GM23338 (cell line): ENCODE data around the gene UFD1. TPM values are rescaled to one million over a fixed set of nuclear protein-coding genes. Genes with fewer than 3 reads are reported as not detected.

Experiments used
- ATAC-seq: fragments of 200-7000 bp; cut with Tn5 transposase; 3 replicates; pipeline ENCODE4 v1.9.1; 2020
- DNase-seq: peaks from one replicate; pipeline ENCODE4 v3.0.0-alpha.2; 2015; ENCODE audit warnings: low spot score
- H2AFZ ChIP-seq: fragments of 200-600 bp; sonication (generic); 2 replicates; pipeline ENCODE4 v1.8.0; 2016; ENCODE audit warnings: antibody characterized with exemption, mild to moderate bottlenecking, moderate library complexity
- H3F3A ChIP-seq: fragments of 200-600 bp; sonication (generic); replicated peaks from 2 replicates; pipeline ENCODE4 v1.8.0; 2017; ENCODE audit warnings: antibody characterized with exemption, mixed run types, low read depth
- H3K27ac ChIP-seq: fragments of 200-600 bp; sonication (generic); 2 replicates; pipeline ENCODE4 v1.6.1; 2016; ENCODE audit warnings: low read depth
- H3K27me3 ChIP-seq: fragments of 200-600 bp; sonication (generic); 2 replicates; pipeline ENCODE4 v1.8.0; 2016; ENCODE audit warnings: mild to moderate bottlenecking, mixed run types, moderate library complexity; ENCODE audit not compliant: insufficient read depth
- H3K36me3 ChIP-seq: fragments of 200-600 bp; sonication (generic); 2 replicates; pipeline ENCODE4 v1.8.0; 2016; ENCODE audit warnings: mild to moderate bottlenecking; ENCODE audit not compliant: insufficient read depth
- H3K4me1 ChIP-seq: fragments of 200-600 bp; sonication (generic); 2 replicates; pipeline ENCODE4 v1.8.0; 2016; ENCODE audit warnings: mild to moderate bottlenecking, moderate library complexity; ENCODE audit not compliant: insufficient read depth
- H3K4me2 ChIP-seq: fragments of 200-600 bp; sonication (generic); 2 replicates; pipeline ENCODE4 v1.7.1; 2017; ENCODE audit warnings: mixed run types
- H3K4me3 ChIP-seq: fragments of 200-600 bp; sonication (generic); 2 replicates; pipeline ENCODE4 v1.6.1; 2016; ENCODE audit warnings: mixed run types
- H3K79me2 ChIP-seq: fragments of 200-600 bp; sonication (generic); replicated peaks from 2 replicates; pipeline ENCODE4 v1.8.0; 2017; ENCODE audit warnings: mild to moderate bottlenecking; ENCODE audit not compliant: insufficient read depth
- H3K9me2 ChIP-seq: fragments of 200-600 bp; sonication (generic); 2 replicates; pipeline ENCODE4 v1.8.0; 2017; ENCODE audit not compliant: insufficient read depth
- H4K20me1 ChIP-seq: fragments of 200-600 bp; sonication (generic); replicated peaks from 2 replicates; pipeline ENCODE4 v1.8.0; 2017; ENCODE audit warnings: mild to moderate bottlenecking; ENCODE audit not compliant: insufficient read depth
- H3K27ac Mint-ChIP-seq: 2 replicates; pipeline ENCODE4 v1.8.0; 2020; ENCODE audit warnings: inconsistent platforms, mild to moderate bottlenecking, moderate library complexity, mixed read lengths
- H3K27me3 Mint-ChIP-seq: 3 replicates; pipeline ENCODE4 v1.8.0; 2022; ENCODE audit warnings: low read depth, mild to moderate bottlenecking, moderate library complexity, mixed read lengths, inconsistent platforms; ENCODE audit not compliant: insufficient read depth, poor library complexity
- H3K36me3 Mint-ChIP-seq: 3 replicates; pipeline ENCODE4 v1.8.0; 2021; ENCODE audit warnings: low read depth, mild to moderate bottlenecking, inconsistent platforms, moderate library complexity, mixed read lengths
- H3K4me1 Mint-ChIP-seq: 3 replicates; pipeline ENCODE4 v1.8.0; 2020; ENCODE audit warnings: mild to moderate bottlenecking, inconsistent platforms, mixed read lengths
- H3K4me3 Mint-ChIP-seq: 3 replicates; pipeline ENCODE4 v1.8.0; 2021; ENCODE audit warnings: moderate library complexity, mild to moderate bottlenecking, inconsistent platforms, mixed read lengths
- H3K9me3 Mint-ChIP-seq: 3 replicates; pipeline ENCODE4 v1.8.0; 2020; ENCODE audit warnings: moderate library complexity, mild to moderate bottlenecking, inconsistent platforms, mixed read lengths
- CREB1 ChIP-seq: fragments of 250-450 bp; sonication (Bioruptor Pico); IDR thresholded peaks from 2 replicates; pipeline ENCODE4 v1.5.0; 2020; ENCODE audit warnings: low read depth, mild to moderate bottlenecking, moderate library complexity
- CTCF ChIP-seq, 2 experiments: fragments of 200-600 bp in 1 of 2; sonication (generic) in 1 of 2; conservative IDR thresholded peaks; 2 replicates each; pipeline versions ENCODE4 v1.5.1 to v1.6.1; 2016 to 2017; ENCODE audit warnings: antibody characterized with exemption in 2 of 2, low read depth in 2 of 2, mild to moderate bottlenecking in 2 of 2, moderate library complexity in 1 of 2
- ETS1 ChIP-seq: IDR thresholded peaks from 2 replicates; pipeline ENCODE4 v1.6.1; 2016; ENCODE audit warnings: antibody characterized with exemption
- EZH2 ChIP-seq: fragments of 200-600 bp; sonication (generic); IDR thresholded peaks from one replicate; pipeline ENCODE4 v1.8.0; 2017; ENCODE audit warnings: antibody characterized with exemption, mild to moderate bottlenecking, low read depth; ENCODE audit not compliant: unreplicated experiment
- EZH2phosphoT487 ChIP-seq: fragments of 200-600 bp; sonication (generic); IDR thresholded peaks from one replicate; pipeline ENCODE4 v1.8.1; 2018; ENCODE audit warnings: antibody characterized with exemption; ENCODE audit not compliant: unreplicated experiment
- JUNB ChIP-seq: IDR thresholded peaks from one replicate; pipeline ENCODE4 v1.6.1; 2016; ENCODE audit warnings: antibody characterized with exemption; ENCODE audit not compliant: unreplicated experiment
- NANOG ChIP-seq: IDR thresholded peaks from 2 replicates; pipeline ENCODE4 v1.6.1; 2016; ENCODE audit warnings: antibody characterized with exemption, borderline replicate concordance
- POLR2AphosphoS5 ChIP-seq: IDR thresholded peaks from 2 replicates; pipeline ENCODE4 v1.6.1; 2016; ENCODE audit warnings: antibody characterized with exemption, low read depth
- REST ChIP-seq: IDR thresholded peaks from one replicate; pipeline ENCODE4 v1.6.1; 2018; ENCODE audit warnings: antibody characterized with exemption; ENCODE audit not compliant: unreplicated experiment
- STAT1 ChIP-seq: IDR thresholded peaks from one replicate; pipeline ENCODE4 v1.6.1; 2016; ENCODE audit warnings: antibody characterized with exemption; ENCODE audit not compliant: unreplicated experiment
- ZNF114 ChIP-seq: fragments of 250-450 bp; sonication (Bioruptor Pico); IDR thresholded peaks from 2 replicates; pipeline ENCODE4 v1.5.0; 2020; ENCODE audit warnings: mild to moderate bottlenecking, moderate library complexity
- ZNF331 ChIP-seq: fragments of 250-450 bp; sonication (Bioruptor Pico); IDR thresholded peaks from 2 replicates; pipeline ENCODE4 v1.5.0; 2020; ENCODE audit warnings: low read depth, mild to moderate bottlenecking, moderate library complexity
- ZNF462 ChIP-seq: fragments of 250-450 bp; sonication (Bioruptor Pico); IDR thresholded peaks from 2 replicates; pipeline ENCODE4 v1.5.0; 2020; ENCODE audit warnings: mild to moderate bottlenecking, moderate library complexity
- polyA plus RNA-seq: library from polyadenylated mRNA; unstranded; fragments of >200 nt; fragmentation: Nextera tagmentation; extraction: Ambion mirVana; gene quantifications from 2 replicates; pipeline ENCODE4 v1.2.1, GENCODE V29; 2016
- total RNA-seq: library from RNA; depleted of rRNA; stranded (reverse); fragments of >200 nt; shearing (Covaris generic); gene quantifications from 2 replicates; pipeline ENCODE4 v1.2.3, GENCODE V29; 2014

UFD1 gene
- total and polyA plus RNA-seq, 2 experiments from 2014 or later: 53.5 to 93.8 TPM

- ATAC-seq: no peak
- Mint-ChIP-seq H3K36me3 (peaks cover 79% of the 10 kb centered on the region), H3K4me1 (peaks cover 7% of the 10 kb centered on the region), H3K4me3 (no peak overlapping the region), H3K27ac (no peak overlapping the region), H3K27me3 (peaks cover 2% of the 10 kb centered on the region), H3K9me3 (no peaks in the 10 kb centered on the region)
- peaks cover 38% of the 10 kb centered on the region for H3K36me3 ChIP-seq
- H3K9me2 ChIP-seq: no peaks in the 10 kb centered on the region
- DNase-seq: no peak
- no peak overlapping the region for H3K4me2 ChIP-seq
- peaks cover 10% of the 10 kb centered on the region for H4K20me1 ChIP-seq
- H2AFZ ChIP-seq: no peak overlapping the region
- TF ChIP-seq NANOG: no peak
- no peak for TF ChIP-seq CREB1 (CRISPR knock-in tag)
- TF ChIP-seq REST: no peak
- TF ChIP-seq JUNB: no peak
- no peak for TF ChIP-seq ETS1
- no peak for TF ChIP-seq ZNF331 (CRISPR knock-in tag)
- TF ChIP-seq CTCF (conservative IDR thresholded peaks at IDR 0.05; ENCODE audit: low read depth in 2 of 2): no peak
- TF ChIP-seq STAT1: no peak
- no peak for TF ChIP-seq ZNF114 (CRISPR knock-in tag)
- no peak for TF ChIP-seq EZH2
- TF ChIP-seq ZNF462: no peak
- TF ChIP-seq EZH2phosphoT487: no peak
- no peak for TF ChIP-seq POLR2AphosphoS5
- H3K27me3 ChIP-seq: no peaks in the 10 kb centered on the region
- no peak overlapping the region for H3K4me3 ChIP-seq
- H3K4me1 ChIP-seq: no peaks in the 10 kb centered on the region
- 0 out of 2 replicates have a peak, but pooled peaks cover 9% of the 10 kb centered on the region for H3F3A ChIP-seq
- no peak overlapping the region for H3K27ac ChIP-seq
- no peaks in the 10 kb centered on the region; the same call in 1 of the 2 replicates for H3K79me2 ChIP-seq
Observed at GRCh38 chr22:19455033-19455432, 24.0 kb downstream of the UFD1 start.
